Caco-2 (cell line): ENCODE measurements around the gene ARHGEF9. TPM values are rescaled to one million over a fixed set of nuclear protein-coding genes. Genes with fewer than 3 reads are reported as not detected.

Experiments
- BruUV-seq: library from RNA; stranded (reverse); fragments of 400-500 nt; replicated peaks from 2 replicates; lab custom pipeline; 2021; lab: Mats Ljungman, UMichigan
- CTCF ChIA-PET: fragments of 300-600 bp; sonication (Branson Sonifier 250); formaldehyde crosslinking; loops from one replicate; lab custom pipeline; 2022; ENCODE audit warnings: antibody characterized with exemption; lab: Charles Lee
- POLR2A ChIA-PET: fragments of 300-600 bp; sonication (Branson Sonifier 250); formaldehyde crosslinking; loops from one replicate; lab custom pipeline; 2022; ENCODE audit warnings: antibody characterized with exemption; lab: Charles Lee
- DNase-seq, 2 experiments: peaks; one replicate each; pipeline versions ENCODE4 v3.0.0 to v3.0.0-alpha.2; 2020 to 2022
- H3K27me3 ChIP-seq: replicated peaks from 2 replicates; pipeline ENCODE4 v1.6.0; 2011; ENCODE audit warnings: low read length; ENCODE audit not compliant: control insufficient read depth, insufficient read depth
- H3K36me3 ChIP-seq: 2 replicates; pipeline ENCODE4 v1.5.1; 2011; ENCODE audit warnings: low read length; ENCODE audit not compliant: control insufficient read depth, insufficient read depth
- H3K4me1 ChIP-seq: fragments of 250-450 bp; sonication (Bioruptor Pico); 2 replicates; pipeline ENCODE4 v1.5.1; 2020; ENCODE audit warnings: mild to moderate bottlenecking
- H3K4me3 ChIP-seq: 2 replicates; pipeline ENCODE4 v1.5.1; 2011; ENCODE audit warnings: low read depth, mild to moderate bottlenecking, control low read depth, low read length
- H3K9me3 ChIP-seq: fragments of 250-450 bp; sonication (Bioruptor Pico); 2 replicates; pipeline ENCODE4 v1.5.1; 2020; ENCODE audit warnings: mild to moderate bottlenecking, moderate library complexity
- H3K27ac Mint-ChIP-seq: one replicate; pipeline ENCODE4 v1.8.0; 2022; ENCODE audit warnings: mixed read lengths; ENCODE audit not compliant: unreplicated experiment
- H3K27me3 Mint-ChIP-seq: one replicate; pipeline ENCODE4 v1.8.0; 2022; ENCODE audit warnings: mixed read lengths; ENCODE audit not compliant: insufficient read depth, unreplicated experiment
- H3K36me3 Mint-ChIP-seq: one replicate; pipeline ENCODE4 v1.8.0; 2022; ENCODE audit warnings: mild to moderate bottlenecking, mixed read lengths; ENCODE audit not compliant: insufficient read depth, unreplicated experiment
- H3K4me1 Mint-ChIP-seq: one replicate; pipeline ENCODE4 v1.8.0; 2022; ENCODE audit warnings: low read depth, mixed read lengths; ENCODE audit not compliant: unreplicated experiment
- H3K4me3 Mint-ChIP-seq: one replicate; pipeline ENCODE4 v1.8.0; 2022; ENCODE audit warnings: mild to moderate bottlenecking, moderate library complexity, mixed read lengths; ENCODE audit not compliant: unreplicated experiment
- H3K9me3 Mint-ChIP-seq: one replicate; pipeline ENCODE4 v1.8.0; 2022; ENCODE audit warnings: mixed read lengths; ENCODE audit not compliant: unreplicated experiment
- intact Hi-C: fragments of 100-400 bp; cut with micrococcal nuclease; formaldehyde crosslinking; loops from one replicate; pipeline ENCODE4 v1.10.0; 2022; ENCODE audit not compliant: unreplicated experiment
- total RNA-seq: library from RNA; stranded (reverse); gene quantifications from 2 replicates; pipeline ENCODE4 v1.2.3, GENCODE V29; 2022
- TF ChIP-seq, protein P1 (sequence below), 2 experiments: fragments of 200-600 bp in 1 of 2; IDR thresholded peaks; 1 replicate in 1 of 2; 2 replicates in 1 of 2; pipeline versions ENCODE4 v1.5.1 to v1.8.0; 2011 to 2022; ENCODE audit warnings: antibody characterized with exemption in 1 of 2, control low read depth in 1 of 2, inconsistent platforms in 1 of 2, low read depth in 1 of 2, low read length in 1 of 2, mild to moderate bottlenecking in 1 of 2, moderate library complexity in 1 of 2; ENCODE audit not compliant: insufficient read depth in 1 of 2, severe bottlenecking in 1 of 2, unreplicated experiment in 1 of 2

Gene ARHGEF9
- total RNA-seq, 1 experiment from 2014 or later: 9.8 TPM

DNA sequence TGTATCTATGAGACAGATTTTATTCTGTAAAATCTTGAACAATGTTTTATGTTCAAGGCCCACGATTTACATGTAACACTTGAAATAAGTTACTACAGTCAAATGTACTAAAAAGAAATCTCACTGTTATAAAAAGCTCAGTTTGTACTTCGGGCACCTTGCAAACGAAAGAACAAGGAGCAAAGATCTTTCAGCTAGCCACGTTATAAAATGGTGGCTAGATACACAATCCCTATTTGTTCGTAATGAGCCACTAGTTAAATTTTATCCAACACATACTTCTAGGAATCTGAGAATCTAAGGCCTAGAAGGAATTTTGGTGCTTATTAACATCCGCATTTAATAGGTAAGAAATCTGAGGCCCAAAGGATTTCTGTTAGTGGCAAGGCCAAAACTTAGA is 2.5 kb downstream of the ARHGEF9 start:
- intact Hi-C loops: no loop called here
- TF ChIP-seq, protein P1, sequence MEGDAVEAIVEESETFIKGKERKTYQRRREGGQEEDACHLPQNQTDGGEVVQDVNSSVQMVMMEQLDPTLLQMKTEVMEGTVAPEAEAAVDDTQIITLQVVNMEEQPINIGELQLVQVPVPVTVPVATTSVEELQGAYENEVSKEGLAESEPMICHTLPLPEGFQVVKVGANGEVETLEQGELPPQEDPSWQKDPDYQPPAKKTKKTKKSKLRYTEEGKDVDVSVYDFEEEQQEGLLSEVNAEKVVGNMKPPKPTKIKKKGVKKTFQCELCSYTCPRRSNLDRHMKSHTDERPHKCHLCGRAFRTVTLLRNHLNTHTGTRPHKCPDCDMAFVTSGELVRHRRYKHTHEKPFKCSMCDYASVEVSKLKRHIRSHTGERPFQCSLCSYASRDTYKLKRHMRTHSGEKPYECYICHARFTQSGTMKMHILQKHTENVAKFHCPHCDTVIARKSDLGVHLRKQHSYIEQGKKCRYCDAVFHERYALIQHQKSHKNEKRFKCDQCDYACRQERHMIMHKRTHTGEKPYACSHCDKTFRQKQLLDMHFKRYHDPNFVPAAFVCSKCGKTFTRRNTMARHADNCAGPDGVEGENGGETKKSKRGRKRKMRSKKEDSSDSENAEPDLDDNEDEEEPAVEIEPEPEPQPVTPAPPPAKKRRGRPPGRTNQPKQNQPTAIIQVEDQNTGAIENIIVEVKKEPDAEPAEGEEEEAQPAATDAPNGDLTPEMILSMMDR (IDR thresholded peaks at IDR 0.05; ENCODE audit: insufficient read depth in 1 of 2, low read depth in 1 of 2, low read length in 1 of 2, severe bottlenecking in 1 of 2, unreplicated experiment in 1 of 2): no peak
- Mint-ChIP-seq H3K27me3 (no peaks in the 10 kb centered on the region), H3K4me3 (no peak overlapping the region), H3K4me1 (no peaks in the 10 kb centered on the region), H3K27ac (no peak overlapping the region), H3K36me3 (no peaks in the 10 kb centered on the region), H3K9me3 (no peaks in the 10 kb centered on the region)
- H3K36me3 ChIP-seq: no peaks in the 10 kb centered on the region
- H3K9me3 ChIP-seq: no peaks in the 10 kb centered on the region
- no peak overlapping the region for H3K4me3 ChIP-seq
- DNase-seq: no peak
- H3K4me1 ChIP-seq: no peaks in the 10 kb centered on the region
- ChIA-PET CTCF (no interaction called here), POLR2A (no interaction called here)
- no peaks in the 10 kb centered on the region for H3K27me3 ChIP-seq
- BruUV-seq: no TSS peak

DNA sequence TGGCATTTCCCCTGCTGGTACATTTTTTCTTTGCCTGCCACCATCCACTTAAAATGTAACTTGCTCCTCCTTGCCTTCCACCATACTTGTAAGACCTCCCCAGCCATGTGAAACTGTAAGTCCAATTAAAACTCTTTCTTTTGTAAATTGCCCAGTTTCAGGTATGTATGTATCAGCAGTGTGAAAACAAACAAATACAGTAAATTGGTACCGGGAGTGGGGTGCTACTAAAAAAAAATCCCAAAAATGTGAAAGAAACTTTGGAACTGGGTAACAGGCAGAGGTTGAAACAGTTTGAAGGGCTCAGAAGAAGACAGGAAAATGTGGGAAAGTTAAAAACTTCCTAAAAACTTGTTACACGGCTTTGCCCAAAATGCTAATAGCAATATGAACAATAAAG is 16.3 kb downstream of the ARHGEF9 start:
- no peak overlapping the region for H3K4me3 Mint-ChIP-seq
- Histone ChIP-seq H3K27me3 (no peaks in the 10 kb centered on the region), H3K36me3 (no peaks in the 10 kb centered on the region), H3K4me1 (no peaks in the 10 kb centered on the region), H3K9me3 (no peaks in the 10 kb centered on the region), H3K4me3 (no peak overlapping the region)
- ChIA-PET POLR2A (no interaction called here), CTCF (no interaction called here)
- H3K9me3 Mint-ChIP-seq: no peaks in the 10 kb centered on the region
- intact Hi-C loops: no loop called here
- H3K27me3 Mint-ChIP-seq: peaks cover 5% of the 10 kb centered on the region
- DNase-seq: no peak
- H3K36me3 Mint-ChIP-seq: no peaks in the 10 kb centered on the region
- TF ChIP-seq, protein P1 (IDR thresholded peaks at IDR 0.05; ENCODE audit: insufficient read depth in 1 of 2, low read depth in 1 of 2, low read length in 1 of 2, severe bottlenecking in 1 of 2, unreplicated experiment in 1 of 2): no peak
- H3K4me1 Mint-ChIP-seq: no peaks in the 10 kb centered on the region
- no TSS peak for BruUV-seq
- H3K27ac Mint-ChIP-seq: no peak overlapping the region

DNA sequence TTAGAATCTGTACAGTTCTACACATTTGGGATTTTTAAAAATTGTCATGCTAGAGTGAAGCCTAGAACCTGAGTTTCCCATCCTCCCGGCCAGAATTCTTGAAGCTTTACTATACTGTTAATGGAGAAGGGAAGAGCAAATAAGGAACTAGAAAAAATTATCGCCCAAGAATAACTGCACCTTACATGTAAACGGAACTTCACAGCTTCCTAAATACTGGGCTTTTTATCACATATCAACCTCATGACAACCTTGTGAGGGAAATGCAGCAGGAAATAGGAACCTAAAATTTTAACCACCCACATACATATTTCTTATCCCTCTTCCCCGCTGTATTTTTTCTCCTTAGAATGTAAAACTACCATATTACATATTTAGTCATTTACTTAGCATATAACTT is 19.3 kb downstream of the ARHGEF9 start:
- H3K9me3 ChIP-seq: no peaks in the 10 kb centered on the region
- H3K4me1 Mint-ChIP-seq: no peaks in the 10 kb centered on the region
- no peak overlapping the region for H3K4me3 ChIP-seq
- H3K27me3 ChIP-seq: no peaks in the 10 kb centered on the region
- intact Hi-C loops: no loop called here
- H3K4me3 Mint-ChIP-seq: no peak overlapping the region
- H3K36me3 ChIP-seq: no peaks in the 10 kb centered on the region
- POLR2A ChIA-PET: no interaction called here
- TF ChIP-seq, protein P1 (IDR thresholded peaks at IDR 0.05; ENCODE audit: insufficient read depth in 1 of 2, low read depth in 1 of 2, low read length in 1 of 2, severe bottlenecking in 1 of 2, unreplicated experiment in 1 of 2): no peak
- H3K4me1 ChIP-seq: no peaks in the 10 kb centered on the region
- DNase-seq: no peak
- no peaks in the 10 kb centered on the region for H3K9me3 Mint-ChIP-seq
- CTCF ChIA-PET: no interaction called here
- H3K36me3 Mint-ChIP-seq: no peaks in the 10 kb centered on the region
- H3K27me3 Mint-ChIP-seq: peaks cover 5% of the 10 kb centered on the region
- BruUV-seq: no TSS peak
- no peak overlapping the region for H3K27ac Mint-ChIP-seq
